HG03442 (cell line): ENCODE measurements around the gene PRCD.

ENCODE experiments used
- ATAC-seq: cut with Tn5 transposase; IDR thresholded peaks from one replicate; pipeline ENCODE4 v1.9.1; 2021; ENCODE audit warnings: mild to moderate bottlenecking, moderate library complexity; ENCODE audit not compliant: unreplicated experiment

PRCD gene

DNA sequence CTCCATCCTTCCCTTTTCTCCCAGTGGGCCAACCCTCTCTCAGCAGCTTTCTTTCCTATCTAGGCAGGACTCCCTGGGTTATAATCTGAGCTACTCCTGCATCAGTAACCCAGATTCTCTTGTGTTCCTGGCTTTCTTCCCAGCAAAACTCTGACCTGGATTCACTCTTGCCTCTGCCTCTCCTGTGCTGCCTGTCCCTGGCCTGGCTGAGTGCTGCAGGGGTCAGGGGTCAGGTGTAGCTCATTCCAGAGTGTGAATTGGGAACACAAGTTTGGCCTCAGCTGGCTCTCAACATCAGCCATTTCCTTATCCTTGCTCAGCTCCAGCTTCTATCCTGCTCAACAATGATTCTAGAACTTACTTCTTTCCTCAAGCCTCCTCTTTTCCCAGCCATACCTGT is 48.3 kb downstream of the PRCD start:
- ATAC-seq, result no peak

DNA sequence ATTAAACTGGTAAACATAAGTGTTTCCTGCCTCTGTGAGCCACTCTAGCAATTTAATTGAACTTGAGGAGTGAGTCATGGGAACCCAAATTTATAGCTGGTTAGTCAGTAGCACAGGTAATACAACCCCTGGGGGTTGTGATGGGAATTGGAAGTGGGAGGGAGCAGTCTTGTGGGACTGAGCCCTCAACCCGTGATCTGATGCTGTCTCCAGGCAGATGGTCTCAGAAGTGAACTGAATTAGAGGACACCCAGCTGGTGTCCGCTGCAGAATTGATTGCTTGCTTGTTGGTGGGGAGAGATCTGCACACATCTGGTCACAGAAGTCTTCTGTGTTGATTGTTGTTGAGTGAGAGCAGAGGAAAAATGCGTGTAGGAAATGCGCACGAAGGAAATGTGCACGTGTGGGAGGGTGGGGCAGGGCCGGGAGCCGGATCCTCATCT is 53.6 kb downstream of the PRCD start:
- no peak for ATAC-seq

DNA sequence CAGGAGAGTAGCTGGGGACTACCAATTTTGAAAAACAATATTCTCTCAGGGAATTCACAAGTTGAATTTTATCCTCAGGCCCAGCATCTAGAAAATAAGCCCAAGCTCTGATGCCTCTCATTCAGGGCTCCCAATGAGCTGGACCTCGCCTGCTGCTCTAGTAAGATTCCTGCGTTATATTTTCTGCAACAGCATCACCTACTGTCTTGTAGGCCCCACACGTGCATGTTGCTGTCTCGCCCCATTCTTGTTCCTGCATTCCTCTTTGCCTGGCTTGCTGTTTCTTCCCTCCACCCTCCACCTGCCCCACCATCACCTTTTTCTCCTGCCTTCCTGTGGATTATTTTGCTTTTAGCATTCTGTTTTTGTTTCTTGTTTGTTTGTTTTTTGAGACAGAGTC is 54.1 kb downstream of the PRCD start:
- ATAC-seq, result no peak

DNA sequence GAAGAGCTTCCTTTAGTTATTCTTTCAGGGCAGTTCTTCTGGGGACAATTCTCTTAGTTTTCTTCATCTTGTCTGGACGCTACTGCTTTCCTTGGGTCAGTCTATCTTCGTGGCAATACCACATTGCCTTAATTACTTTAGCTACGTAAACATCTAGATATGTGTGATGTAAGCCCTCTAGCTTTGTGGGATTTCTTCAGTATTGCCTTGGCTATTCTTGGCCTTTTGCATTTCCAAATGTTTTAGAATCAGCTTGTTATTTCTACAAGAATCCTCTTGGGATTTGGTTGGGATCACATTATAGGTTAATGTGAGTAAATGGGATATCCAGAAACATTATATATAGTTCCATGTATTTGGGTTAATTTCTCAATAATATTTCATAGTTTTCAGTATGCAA is 54.8 kb downstream of the PRCD start:
- ATAC-seq, result no peak
